HCEC 1CT (cell line): ENCODE measurements around the gene DNAJC25.
"Not testable (repeated sequence)": the region's sequence is repeated elsewhere in the genome, so short reads cannot be mapped to it uniquely, and the experiment has no call there.

ENCODE experiments used
- DNase-seq: peaks from one replicate; pipeline ENCODE4 v3.0.0-alpha.2; 2017

DNAJC25 gene

DNA sequence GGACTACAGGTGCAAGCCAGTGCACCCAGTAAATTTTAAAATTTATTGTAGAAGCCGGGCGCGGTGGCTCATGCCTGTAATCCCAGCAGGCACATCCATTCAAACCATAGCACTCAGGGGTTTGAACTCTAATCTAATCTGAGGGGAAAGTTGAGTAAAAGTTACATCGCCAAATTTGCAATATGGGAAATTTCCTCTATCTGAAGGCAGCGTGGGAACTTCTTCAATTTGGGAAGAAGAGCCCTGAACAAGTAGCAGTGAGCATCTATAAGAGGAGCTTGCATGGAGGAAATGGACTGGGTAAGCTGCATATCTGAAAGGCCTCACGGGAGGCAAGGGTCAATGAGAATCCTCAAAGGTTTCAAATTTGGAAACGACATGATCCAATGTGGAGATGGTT, 2.7 kb upstream of the DNAJC25 start:
- no peak for DNase-seq

DNA sequence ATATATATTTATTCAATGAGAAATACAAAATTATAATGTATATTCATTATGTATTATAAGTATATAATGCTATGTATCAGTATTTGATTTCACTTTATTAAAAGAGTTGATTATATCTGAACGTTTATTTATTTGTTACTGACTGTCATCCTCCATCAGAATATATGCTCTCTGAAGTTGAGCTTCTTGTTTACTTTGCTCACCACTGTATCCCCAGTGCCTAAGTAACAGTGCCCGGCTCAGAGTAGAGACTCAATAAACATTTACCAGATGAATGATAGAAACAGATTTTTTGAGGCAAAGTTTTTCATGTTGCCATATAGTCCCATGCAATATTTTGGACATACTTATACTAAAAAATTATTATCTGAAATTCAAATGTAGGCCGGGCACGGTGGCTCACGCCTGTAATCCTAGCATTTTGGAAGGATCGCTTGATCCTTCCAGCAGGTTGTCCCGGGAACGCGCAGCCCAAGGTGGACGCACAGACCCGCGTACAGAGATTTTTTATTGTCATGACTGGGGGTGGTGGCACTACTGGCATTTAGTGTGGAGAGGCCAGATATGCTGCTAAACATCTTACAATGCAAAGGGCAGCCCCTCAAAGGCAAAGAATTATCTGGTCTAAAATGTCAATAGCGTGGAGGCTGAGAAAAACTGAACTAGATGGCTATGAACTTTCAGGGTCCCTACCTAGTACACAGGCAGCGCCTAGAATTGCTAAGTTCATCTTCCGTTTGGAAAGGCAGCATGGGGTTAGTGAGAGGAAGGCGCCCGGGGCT, 761 bp upstream of the DNAJC25 start:
- DNase-seq: no peak

DNA sequence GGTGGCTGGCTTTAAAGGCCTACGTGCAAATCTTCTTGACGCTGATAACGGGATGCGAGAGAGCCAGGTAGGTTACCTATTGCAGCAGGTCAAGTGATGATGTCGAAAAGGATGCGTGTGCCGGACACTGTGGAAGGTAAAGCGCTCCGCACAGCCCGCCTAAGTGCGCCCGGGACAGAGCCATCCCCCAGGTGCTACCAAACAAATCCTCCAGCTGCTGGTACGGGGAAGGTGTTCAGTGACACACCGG, 245 bp upstream of the DNAJC25 start:
- no peak for DNase-seq

DNA sequence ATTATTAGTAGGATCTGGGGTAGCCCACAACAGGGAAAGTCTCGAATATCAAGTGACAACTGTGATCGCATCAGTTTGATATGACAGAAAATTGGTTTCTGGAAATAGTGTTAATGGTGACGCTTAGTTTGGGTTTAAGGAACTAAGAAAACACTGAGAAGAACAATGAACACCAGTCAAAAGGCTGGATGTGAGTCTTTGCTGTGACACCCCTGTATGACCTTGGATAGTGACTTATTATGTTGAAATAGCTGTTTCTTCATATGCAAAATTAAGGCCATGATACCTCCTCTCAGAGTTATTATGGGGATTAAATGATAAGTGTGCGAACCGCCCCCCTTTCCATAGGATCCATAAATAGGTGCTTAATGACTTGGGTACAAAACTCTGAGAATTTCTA, 926 bp downstream of the DNAJC25 start:
- no peak for DNase-seq

DNA sequence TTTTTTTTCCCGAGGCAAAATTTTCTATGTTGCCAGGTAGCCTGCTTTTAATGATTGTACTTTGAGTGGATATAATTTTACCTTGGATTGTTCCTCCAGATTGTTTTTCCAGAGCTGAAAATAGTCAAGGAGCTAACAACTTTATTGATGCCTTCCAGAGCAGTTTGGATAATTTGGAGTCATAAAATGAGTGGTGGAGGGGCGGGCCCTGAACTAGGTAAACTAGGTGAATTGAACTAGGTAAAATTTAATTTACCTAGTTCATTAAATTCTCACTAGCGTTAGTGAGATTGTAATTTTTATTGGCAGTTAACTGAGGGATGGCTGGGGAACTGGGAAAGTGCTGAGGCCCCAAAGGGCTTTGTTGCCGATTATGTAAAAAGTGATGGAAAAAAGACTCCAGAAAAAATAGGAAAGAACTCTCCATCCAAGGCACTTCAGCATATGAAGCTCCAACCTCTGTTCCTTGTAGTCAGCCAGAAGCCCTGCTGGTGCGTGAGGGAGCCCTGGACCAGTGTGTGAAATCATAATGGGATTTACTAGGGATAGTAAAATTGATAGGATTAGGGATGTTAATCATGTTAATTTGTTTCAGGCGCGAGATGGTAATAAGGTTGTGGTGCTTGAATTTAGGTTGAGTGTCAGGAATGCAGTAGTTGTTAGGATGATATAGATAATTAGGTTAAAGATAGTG, 1.7 kb downstream of the DNAJC25 start:
- no peak for DNase-seq

DNA sequence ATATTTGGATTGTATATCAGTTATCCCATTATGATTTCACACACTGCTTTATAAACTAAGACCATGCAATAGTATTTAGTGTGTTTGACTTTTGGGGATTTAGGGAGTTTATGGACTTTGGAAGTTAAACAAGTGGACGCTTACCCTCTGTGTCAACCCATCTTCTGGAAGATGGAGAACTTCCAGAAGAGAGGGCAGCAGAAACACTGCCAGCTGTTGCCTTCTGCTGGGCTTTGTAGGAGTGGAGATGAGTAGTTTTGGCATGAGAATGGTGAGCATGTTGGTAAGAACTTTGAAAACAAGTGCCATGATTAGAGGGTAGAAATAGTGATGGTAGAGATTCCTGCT, 2.2 kb downstream of the DNAJC25 start:
- no peak for DNase-seq

DNA sequence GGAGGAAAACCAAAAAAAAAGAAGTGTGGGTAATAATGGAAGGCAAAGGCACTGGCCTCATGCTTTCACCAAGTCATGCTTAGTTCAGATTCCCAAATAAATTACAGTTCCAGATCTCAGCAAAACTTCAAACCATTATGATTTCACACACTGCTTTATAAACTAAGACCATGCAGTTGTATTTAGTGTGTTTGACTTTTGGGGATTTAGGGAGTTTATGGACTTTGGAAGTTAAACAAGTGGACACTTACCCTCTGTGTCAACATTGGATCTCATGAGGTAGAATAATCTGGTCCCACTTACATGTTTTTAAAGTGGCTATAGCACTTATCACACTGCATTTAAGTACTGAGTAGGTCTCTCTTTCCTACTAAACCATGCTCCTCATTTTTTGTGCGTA, 3.7 kb downstream of the DNAJC25 start:
- DNase-seq: no peak

DNA sequence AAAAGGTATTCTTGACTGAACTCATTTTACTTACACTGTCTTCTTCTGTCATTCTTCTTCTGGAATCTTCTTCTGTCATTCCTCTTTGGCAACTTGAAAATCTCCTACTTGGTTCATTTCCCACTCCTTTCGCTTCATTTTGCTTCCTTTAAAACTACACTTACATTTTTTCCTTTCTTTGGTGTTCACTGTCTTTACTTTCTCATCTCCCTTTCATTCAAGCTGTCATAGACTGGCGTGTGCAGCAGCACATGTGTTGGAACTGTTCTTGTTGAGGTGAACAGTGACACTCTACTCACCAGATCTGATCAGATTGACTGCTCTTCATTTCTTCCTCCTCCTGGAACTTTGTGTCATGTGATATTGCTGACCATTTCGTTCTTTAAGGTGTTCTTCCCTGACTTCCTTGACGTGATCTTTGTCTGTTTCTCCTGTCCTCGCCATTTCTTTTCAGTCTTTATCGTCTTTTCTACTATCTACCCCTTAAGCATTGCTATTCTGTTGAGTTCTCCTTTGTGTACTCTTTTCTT, 6.4 kb downstream of the DNAJC25 start:
- DNase-seq: no peak

DNA sequence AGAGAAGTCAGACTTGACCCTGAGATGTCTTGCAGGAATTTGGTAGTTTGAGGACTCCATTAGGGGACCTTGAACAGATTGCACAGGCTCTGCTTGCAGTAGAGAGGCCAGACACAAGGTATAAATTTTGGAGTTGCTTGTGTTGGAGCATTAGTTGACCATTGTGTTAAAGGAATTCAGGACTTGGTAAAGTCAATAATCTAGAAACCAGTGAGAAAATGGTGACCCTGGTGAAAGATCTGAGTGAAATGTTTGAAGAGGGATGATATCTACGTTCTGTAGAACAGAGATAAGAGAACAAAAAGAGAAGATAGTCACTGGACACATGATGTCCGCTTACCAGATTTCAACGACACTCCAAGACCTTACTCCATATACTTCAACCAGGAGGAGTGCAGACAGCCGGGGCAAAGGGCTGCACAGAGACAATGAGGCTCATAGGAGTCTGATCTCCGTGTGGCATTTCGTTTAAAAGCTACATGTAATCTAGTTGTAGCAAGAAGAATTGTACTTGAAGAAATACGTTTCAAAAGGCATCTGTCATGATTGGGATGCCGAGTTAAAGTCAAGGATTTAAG, 13.2 kb downstream of the DNAJC25 start:
- no peak for DNase-seq

DNA sequence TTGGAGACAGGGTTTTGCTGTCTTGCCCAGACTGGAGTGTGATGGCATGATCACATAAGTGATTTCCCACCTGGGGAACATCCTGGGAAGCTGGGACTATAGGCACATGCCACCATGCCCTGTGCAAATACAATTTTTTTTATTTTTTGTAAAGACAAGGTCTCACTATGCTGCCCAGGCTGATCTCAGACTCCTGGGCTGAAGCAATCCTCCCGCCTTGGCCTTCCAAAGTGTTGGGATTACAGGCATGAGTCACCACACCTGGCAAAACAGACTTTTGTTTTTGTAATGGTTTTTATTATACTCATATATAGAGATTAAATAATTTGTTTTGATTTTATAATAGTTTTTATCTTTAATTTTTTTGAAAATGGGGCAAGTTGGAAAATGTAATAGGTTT, 14.7 kb downstream of the DNAJC25 start:
- DNase-seq: no peak

DNA sequence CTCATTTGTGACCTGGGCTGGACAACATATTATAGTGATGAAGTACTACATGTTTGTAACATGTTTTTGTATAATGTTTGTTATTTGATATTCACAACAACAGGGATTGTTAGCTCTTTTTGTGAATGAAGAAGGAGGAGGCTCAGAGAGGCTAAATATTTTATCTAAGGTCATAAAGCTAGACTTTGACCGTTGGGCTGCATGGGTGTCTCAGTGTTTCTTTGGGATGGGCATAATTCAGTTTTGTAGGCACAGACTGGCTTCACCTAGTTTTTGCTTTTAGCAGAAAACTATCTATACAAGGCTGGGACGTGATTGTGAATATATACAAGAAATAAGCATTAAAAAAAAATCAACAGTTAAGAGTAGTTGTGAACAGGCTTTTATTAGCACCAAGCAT, 15.3 kb downstream of the DNAJC25 start:
- no peak for DNase-seq

DNA sequence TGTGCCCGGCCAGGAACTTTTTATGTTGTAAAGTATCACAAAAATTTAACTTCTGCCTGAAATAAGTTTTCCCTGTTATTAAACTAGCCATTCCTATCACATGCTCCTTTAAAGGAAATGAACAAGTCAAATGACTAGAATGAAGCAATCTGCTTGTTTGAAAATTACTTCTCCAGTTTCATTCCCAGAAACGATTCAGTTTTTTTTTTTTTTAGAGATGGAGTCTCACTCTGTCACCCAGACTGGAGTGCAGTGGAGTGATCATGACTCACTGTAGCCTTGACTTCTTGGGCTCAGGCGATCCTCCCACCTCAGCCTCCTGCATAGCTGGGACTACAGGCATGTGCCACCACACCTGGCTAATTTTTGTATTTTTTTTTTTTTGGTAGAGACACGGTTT, 16.9 kb downstream of the DNAJC25 start:
- DNase-seq: peak; percentile 54

DNA sequence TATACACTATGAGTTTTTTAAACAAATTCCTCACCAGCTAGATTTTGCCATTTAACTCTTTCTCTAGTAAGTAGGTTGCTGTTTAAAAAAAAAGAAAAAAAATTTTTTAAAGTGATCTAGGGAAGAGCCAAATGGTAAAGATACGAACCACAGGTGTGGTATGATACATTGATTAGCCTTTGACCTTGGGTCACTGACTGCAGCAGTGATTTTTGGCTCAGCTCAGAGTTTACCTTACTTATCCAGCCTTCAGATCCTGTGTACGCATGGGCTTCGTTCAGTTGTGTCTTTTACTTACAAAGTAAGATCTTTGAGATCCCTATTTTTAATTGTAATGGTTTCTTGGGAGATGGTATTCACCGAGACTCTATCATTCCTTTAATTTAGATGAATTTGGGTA, 17.9 kb downstream of the DNAJC25 start:
- DNase-seq: no peak

DNA sequence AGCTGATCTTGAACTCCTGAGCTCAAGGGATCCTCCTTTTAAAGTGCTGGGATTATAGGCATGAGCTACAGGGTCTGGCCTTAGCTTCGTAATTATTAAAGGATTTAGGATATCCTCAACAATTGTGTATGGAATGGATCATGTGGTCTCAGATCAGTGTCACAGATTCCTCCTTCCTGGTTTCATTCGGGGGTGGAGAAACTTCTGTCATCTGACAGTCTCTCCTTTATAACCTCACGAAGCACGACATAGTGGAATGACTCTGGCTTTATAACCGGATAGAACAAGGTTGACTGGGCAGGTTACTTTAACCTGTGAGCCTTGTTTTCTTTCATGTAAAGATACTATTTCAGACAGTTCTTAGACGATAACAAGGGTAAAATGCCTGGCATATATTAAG, 25.9 kb downstream of the DNAJC25 start:
- DNase-seq: no peak

DNA sequence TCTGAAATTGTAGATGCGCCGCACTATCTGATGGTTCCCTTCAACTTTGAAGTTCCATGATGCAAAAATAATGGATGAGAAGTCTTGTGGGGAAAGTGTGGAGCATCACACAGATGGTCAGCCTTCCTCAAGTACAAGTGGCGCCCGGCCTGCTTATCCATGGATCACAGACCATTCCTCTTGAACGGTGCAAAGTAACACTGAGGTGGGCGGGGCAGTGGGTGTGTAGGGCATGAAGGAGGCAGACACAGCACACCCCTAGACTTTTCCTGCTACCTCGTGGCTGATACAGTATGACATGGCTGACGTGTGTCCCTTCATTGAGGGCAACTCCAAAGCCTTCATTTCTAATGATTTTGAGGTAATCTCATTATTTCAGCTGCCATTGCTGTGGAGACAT, 27.8 kb downstream of the DNAJC25 start:
- DNase-seq: no peak

DNA sequence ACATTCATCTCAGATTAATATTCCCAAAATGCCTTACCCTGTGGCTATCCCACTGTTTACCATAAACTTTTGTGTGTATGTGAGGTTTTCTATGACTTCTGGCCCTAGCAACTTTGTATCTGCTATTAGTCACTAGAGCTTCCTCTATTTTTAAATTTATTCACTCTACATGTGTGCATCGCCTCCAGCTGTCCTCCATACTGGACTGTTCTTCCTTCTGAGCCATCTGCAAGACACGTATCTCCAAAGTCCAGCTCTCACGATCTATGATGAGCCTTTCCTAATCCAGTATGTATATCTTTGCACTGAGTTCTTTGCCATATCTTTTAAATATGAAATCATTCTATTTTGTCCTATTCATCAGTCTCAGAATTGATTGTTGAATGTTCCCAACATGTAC, 28.6 kb downstream of the DNAJC25 start:
- DNase-seq: no peak

DNA sequence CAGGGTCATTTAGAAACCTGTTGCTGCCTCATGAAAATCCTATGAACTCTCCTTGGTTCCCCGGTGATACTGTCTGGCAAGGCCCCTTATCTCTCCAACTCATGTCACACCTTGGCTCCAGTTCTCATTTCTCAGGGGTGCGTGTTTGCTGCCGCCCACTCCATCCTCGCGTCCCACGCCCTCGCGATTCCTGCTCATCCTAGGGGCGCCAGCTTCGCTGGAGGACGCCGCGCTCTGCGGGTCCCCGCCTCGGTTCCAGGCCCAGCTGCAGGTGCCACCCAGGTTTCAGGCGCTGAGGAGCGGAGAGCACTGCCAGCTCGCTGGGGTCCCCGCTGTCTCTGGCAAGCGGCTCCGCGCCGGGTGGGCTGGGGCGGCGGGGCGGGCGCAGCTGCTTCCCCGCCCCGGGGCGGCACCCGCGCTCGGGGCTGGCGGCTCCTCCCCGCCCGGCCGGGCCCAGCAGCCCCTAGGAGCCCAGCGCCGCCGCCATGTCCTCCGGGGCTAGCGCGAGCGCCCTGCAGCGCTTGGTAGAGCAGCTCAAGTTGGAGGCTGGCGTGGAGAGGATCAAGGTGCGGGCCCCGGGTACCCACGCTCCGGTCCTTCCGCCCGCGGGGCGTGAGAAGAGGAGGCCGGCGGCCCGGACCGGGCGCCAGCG, 30.1 kb downstream of the DNAJC25 start, which contains the start of gene GNG10:
Gene GNG10 (plus strand): TSS at position 456 of the 652 bp plus-strand sequence. CDS start 30 bp downstream, at position 486.
- peak; percentile 52 for DNase-seq

DNA sequence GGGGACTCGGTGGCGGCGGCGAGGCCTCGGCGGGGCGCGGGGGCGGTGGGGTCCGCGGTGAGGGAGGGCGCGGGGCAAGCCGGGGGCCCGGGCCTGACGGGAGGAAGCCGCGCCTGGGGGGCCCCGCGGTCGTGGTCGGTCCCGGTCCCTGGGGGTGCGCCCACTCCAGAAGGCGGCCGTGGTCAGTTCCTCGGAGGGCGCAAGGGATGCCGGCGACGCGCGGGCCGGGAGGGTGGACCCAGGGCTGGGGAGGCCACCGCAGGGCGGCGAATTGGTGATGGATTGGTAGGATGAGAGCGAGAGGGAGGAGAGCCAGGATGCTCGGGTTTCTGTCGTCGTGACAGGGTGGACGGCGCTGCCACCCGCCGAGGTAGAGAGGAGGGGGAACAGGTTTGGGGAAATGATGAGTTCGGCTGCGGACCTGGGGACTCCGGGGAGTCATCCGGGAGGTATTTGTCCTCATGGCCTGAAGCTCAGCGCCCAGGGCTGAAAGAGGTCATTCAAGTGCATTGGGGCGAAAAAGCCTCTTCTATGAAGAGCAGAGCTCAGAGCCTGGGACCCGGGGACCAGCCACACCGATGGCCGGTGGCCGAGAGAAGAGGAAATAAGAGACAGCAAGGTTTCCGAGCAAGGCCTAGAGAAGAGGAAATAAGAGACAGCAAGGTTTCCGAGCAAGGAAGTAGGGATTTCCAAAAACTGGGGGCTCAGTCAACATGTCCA, 30.8 kb downstream of the DNAJC25 start:
- peak; percentile 33 for DNase-seq

DNA sequence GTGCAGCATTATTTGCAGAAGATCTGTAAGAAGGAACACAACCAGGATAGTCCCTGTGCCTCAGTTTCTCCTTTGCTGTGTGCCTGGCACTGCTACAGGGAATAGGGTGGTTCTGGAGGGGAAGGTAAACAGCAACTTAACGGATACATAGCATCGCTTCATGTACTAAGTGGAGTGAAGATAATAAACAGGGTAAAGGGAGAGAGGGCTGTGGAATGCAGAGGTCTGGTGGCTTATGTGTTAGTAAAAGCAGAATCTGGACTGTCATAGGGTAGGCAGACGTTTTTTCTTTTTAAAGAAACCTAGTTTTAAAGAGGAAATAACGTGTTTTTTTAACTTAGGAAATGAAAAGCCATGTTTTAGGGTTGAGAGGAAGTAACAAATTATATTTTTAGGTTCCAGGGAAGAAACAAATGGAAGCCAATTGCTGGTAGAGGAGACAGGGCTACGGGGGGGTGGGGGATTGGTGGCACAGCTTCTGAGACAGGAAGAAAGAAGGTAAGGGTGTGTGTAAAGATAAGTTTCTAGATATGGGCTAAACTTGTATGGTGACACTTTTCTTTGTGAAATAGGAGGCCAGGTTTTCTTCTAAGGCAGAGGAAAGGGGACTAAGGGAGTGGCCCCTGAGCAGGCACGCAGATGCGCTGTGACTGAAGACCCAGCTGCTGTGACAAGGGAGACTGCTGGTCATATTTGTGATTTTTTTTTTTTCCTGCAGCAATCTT, 31.6 kb downstream of the DNAJC25 start:
- no peak for DNase-seq

DNA sequence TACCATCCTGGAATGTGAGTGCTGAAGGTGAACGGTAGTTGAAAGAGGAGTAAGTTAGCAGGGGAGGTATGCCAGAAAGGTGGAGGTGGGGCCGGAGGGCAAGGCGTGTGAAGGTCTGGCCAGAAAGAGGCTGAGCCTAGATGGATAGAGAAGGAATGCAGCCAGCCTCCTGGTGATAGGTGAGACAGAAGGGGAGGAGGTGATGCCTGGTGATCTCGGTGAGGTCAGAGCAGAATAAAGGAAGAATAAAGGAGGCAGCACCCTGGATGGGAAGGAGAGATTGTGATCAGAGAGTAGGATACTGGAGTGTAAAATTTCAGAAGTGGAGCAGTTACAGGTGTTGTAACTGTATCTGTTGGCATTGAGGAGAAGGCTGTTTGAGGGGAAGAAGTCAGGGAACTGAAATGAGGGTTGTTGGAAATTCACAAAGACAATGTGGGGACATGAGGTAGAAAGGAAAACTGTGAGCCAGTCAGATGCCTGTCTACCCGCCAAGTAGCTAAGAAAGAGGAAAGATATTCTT, 32.2 kb downstream of the DNAJC25 start:
- no peak for DNase-seq

DNA sequence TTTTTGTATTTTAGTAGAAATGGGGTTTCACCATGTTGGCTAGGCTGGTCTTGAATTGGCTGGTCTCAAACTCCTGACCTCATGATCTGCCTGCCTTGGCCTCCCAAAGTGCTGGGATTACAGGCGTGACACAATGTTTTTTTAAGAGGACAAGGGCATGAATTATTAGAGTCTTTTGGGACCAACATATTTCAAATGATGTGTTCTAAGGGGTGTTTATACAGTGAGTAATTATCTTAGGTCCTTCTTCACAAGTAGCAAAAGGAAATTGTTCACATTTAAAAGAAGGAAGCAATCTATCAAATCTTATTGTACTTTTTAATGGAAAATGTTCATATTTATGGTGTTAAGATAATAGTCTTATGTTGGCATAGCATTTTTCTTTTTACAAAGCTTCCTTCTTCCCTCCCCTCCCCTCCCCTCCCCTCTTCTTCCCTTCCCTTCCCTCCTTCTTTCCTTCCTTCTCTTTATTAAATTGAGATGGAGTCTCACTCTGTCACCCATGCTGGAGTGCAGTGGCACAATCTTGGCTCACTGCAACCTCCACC, 37.0 kb downstream of the DNAJC25 start:
- DNase-seq: no peak

DNA sequence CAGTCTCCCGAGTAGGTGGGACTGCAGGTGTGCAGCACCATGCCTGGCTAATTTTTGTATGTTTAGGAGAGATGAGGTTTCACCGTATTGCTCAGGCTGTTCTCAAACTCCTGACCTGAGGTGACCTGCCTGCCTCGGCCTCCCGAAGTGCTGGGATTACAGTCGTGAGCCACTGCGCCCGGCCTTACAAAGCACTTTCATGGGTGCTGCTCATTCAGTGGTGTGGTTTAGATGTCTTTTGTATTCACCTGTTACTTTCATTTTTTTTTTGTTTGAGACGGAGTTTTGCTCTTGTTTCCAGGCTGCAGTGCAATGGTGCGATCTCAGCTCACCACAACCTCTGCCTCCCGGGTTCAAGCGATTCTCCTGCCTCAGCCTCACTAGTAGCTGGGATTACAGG, 37.5 kb downstream of the DNAJC25 start:
- not testable (repeated sequence) for DNase-seq
